ENCODE data around the gene MAFG. TPM values are rescaled to one million over a fixed set of nuclear protein-coding genes. Genes with fewer than 3 reads are reported as not detected.
"Not testable (repeated sequence)": the region's sequence is repeated elsewhere in the genome, so short reads cannot be mapped to it uniquely, and the experiment has no call there.

Gene MAFG
- total RNA-seq, 1 experiment from 2014 or later = 73.1 TPM

GRCh38 chr17:81929253-81930141 is 2.0 kb upstream of the MAFG start:
- in situ Hi-C loops (cut with HindIII; ENCODE audit: low pct_unique_long_range_greater_than_20kb, low sequenced_read_pairs) = no loop called here

GRCh38 chr17:81928544-81929252 is 1.2 kb upstream of the MAFG start:
- no peak for DNase-seq (ENCODE audit: low read depth, low spot score)
- in situ Hi-C loops (cut with HindIII; ENCODE audit: low pct_unique_long_range_greater_than_20kb, low sequenced_read_pairs) = no loop called here

More at GRCh38 chr17:81929253-81930141, 2.0 kb upstream of the MAFG start:
- DNase-seq (ENCODE audit: low read depth, low spot score) = no peak

DNA sequence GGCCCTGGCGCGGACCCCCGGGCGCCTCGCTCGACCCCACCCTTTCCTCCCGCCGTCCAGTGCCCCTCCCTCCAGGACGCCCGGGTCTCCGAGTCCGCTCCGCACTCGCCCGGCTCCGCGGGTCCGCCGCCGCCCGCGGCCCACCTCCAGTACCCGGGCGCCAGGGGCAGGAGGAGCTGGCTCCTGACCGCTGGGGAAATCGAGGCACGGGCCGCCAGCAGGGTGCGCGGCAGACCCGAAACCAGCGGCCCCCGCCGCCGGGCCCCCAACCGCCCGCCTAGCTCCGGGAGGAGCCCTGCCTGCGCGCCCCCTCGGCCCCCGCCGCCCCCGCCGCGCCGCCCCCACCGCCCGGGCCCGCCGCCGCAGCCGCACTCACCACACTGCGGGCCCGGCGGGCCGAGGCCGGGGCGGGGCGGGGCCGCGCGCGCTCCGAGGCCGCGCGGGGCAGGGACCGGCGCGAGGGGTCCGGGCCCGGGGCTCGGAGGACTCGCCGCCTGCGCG is 333 bp downstream of the MAFG start:
- in situ Hi-C loops (cut with HindIII; ENCODE audit: low pct_unique_long_range_greater_than_20kb, low sequenced_read_pairs) = no loop called here
- no peak for DNase-seq (ENCODE audit: low read depth, low spot score)

DNA sequence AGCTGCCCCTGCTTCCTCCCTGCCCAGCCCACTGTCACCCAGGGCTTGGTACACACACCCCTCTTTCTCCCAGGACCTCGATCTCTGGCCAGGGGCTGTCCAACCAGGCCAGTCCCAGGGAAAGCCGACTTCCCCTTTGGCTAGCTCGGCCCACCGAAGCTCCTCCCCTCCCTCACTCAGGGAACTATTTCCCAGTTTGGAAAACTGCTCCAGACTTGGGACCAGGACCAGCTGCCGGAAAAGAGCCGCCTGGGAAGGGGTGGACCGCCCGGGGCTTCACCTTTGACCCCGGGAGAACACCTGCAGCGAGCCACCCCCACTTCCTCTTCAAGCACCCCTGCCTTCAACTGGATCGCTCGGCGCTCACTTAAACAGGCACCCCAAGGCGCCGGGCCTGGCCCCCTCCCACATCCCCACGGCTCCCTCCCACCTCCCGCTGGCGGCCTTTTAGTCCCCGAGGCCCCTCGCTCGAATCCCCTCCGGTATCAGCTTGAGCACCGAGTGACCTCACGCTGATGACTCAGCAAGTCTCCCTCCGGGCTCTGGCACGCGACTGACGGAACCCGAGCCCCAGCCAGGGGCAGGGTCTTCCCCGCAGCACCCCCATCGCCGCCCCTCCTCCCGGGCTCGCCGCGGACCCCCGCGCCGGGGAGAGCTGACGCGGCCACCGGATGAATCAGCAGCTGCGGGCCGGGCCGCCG is 934 bp downstream of the MAFG start:
- peak; percentile 87 for DNase-seq (ENCODE audit: low read depth, low spot score)
- in situ Hi-C loops (cut with HindIII; ENCODE audit: low pct_unique_long_range_greater_than_20kb, low sequenced_read_pairs) = no loop called here

GRCh38 chr17:81925860-81926450 is 1.6 kb downstream of the MAFG start:
- in situ Hi-C loops (cut with HindIII; ENCODE audit: low pct_unique_long_range_greater_than_20kb, low sequenced_read_pairs) = no loop called here
- no peak for DNase-seq (ENCODE audit: low read depth, low spot score)

- no peak for DNase-seq (ENCODE audit: low read depth, low spot score)
- in situ Hi-C loops (cut with HindIII; ENCODE audit: low pct_unique_long_range_greater_than_20kb, low sequenced_read_pairs) = no loop called here
Measured at GRCh38 chr17:81924557-81925532, 2.7 kb downstream of the MAFG start.

DNA sequence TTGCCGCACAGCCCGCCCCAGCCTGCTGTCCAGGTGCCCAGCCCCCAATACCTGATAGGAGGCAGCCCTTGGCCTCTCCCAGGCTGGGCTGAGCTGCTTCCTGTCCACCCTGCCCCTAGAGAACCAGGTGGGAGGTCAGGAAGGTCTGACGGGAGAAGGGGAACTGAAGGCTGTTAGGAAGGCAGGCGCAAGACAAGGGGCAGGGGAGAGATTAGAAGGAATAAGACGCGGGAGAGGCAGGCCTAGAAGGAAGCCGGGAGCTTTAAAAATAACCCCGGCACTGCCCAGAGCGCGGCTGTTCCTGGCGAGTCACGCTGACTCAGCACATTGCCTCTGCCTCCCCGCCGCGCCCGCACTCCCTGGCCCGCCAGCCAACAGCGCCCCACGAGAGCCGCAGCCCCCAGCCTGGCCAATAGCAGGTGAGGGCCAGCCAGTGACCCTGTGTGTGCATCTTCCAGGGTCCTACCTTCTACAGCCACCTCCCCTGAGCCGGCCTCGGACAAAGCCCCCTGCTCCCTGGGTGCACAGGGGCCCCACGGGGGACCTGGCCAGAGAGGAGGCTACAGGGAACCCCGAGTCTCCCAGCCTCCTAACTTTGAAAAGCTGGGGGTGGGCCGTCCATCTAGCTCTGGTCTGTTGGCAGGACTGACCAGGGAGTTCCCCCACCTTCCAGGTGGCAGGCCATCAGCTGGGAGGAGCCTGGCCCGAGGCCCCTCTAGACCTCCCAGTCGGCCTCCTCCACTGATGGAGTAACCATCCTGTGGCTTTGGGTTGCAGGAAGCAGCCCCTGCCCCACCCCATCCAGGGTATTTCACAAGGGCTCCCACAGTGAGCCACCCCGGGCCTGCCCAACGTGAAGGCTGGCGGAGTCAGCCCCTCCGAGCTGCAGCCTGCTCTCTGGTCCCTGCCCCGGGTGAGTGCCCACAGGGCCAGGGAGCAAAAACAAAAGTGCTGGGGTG is 4.0 kb downstream of the MAFG start:
- in situ Hi-C loops (cut with HindIII; ENCODE audit: low pct_unique_long_range_greater_than_20kb, low sequenced_read_pairs) = no loop called here
- no peak for DNase-seq (ENCODE audit: low read depth, low spot score)

GRCh38 chr17:81922566-81923301 is 4.8 kb downstream of the MAFG start:
- no peak for DNase-seq (ENCODE audit: low read depth, low spot score)
- in situ Hi-C loops (cut with HindIII; ENCODE audit: low pct_unique_long_range_greater_than_20kb, low sequenced_read_pairs) = no loop called here

- no peak for DNase-seq (ENCODE audit: low read depth, low spot score)
- in situ Hi-C loops (cut with HindIII; ENCODE audit: low pct_unique_long_range_greater_than_20kb, low sequenced_read_pairs) = no loop called here
Measured at GRCh38 chr17:81921996-81922565, 5.5 kb downstream of the MAFG start.

DNA sequence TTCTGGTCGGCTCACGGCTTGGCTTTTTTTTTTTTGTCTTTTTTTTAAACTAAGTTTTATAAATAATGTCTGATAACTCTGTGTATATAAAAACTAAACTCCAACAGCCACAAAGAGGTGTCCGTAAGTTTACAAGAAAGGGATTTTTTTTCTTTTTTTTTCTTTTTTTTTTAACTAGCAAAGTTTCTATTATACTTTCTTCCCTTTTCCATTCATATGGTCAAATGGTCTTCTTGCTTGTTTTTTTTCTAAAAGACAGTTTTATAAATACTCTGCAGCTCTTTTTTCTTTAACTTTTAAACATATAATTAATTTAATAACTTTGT is 6.0 kb downstream of the MAFG start:
- no peak for DNase-seq (ENCODE audit: low read depth, low spot score)
- in situ Hi-C loops (cut with HindIII; ENCODE audit: low pct_unique_long_range_greater_than_20kb, low sequenced_read_pairs) = no loop called here

- DNase-seq (ENCODE audit: low read depth, low spot score) = no peak
- in situ Hi-C loops (cut with HindIII; ENCODE audit: low pct_unique_long_range_greater_than_20kb, low sequenced_read_pairs) = no loop called here
Measured at GRCh38 chr17:81920612-81921536, 6.7 kb downstream of the MAFG start.

DNA sequence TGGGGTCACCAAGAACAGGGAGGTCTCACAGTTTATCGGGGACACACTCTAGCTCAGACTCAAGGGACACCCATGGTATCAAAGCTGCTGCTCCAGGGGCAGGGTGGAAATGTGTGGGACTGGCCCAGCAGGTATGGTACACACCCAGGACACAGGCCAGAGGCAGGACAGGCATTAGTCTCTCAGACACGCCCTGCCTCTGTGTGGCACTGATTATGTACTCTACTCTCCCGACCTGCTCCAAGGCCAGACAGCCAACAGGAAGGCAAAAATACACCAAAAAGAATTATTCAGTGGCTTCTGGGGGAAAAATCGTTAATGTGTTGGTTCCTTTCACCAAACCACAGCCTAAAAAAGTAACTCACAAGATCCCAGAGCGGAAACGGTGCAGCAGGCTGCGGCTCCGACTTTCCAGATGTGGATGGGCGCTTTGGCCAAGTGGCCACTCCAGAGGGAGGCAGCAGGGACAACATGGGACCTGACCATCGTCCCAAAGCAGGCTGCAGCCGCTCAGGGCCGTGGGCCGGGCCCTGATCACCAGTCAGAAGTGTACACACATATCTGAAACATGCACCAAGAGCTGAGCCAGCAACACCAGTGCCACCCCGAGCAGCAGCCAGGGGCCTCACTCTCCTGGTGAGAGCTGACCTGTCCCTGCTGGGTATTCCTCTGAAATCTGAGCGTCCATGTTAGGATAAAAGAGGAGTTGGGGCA is 8.5 kb downstream of the MAFG start:
- in situ Hi-C loops (cut with HindIII; ENCODE audit: low pct_unique_long_range_greater_than_20kb, low sequenced_read_pairs) = no loop called here
- no peak for DNase-seq (ENCODE audit: low read depth, low spot score)

- in situ Hi-C loops (cut with HindIII; ENCODE audit: low pct_unique_long_range_greater_than_20kb, low sequenced_read_pairs); DNase-seq (ENCODE audit: low read depth, low spot score): not testable (repeated sequence)
Measured at GRCh38 chr17:81918333-81918669, 9.2 kb downstream of the MAFG start.

All from SK-MEL-5 (cell line).